H9 (cell line): ENCODE measurements around the gene TRAPPC8. TPM values are rescaled to one million over a fixed set of nuclear protein-coding genes. Genes with fewer than 3 reads are reported as not detected.
"Not testable (repeated sequence)": the region's sequence is repeated elsewhere in the genome, so short reads cannot be mapped to it uniquely, and the experiment has no call there.

Source experiments
- DNase-seq: peaks from one replicate; pipeline ENCODE4 v3.0.0-alpha.2; 2017
- H2AFZ ChIP-seq: one replicate; pipeline ENCODE4 v1.6.1; 2013; ENCODE audit warnings: mild to moderate bottlenecking, low read length, control low read depth, moderate library complexity
- H2AK5ac ChIP-seq: 2 replicates; pipeline ENCODE4 v1.6.1; 2013; ENCODE audit warnings: low read length, control low read depth, mixed read lengths; ENCODE audit not compliant: insufficient read length
- H2BK120ac ChIP-seq: one replicate; pipeline ENCODE4 v1.6.1; 2013; ENCODE audit warnings: low read depth, mild to moderate bottlenecking, low read length, control low read depth, inconsistent platforms; ENCODE audit not compliant: poor library complexity, severe bottlenecking
- H2BK12ac ChIP-seq: 2 replicates; pipeline ENCODE4 v1.6.1; 2013; ENCODE audit warnings: low read length, control low read depth, mixed read lengths, low read depth; ENCODE audit not compliant: insufficient read length
- H2BK15ac ChIP-seq: 2 replicates; pipeline ENCODE4 v1.6.1; 2013; ENCODE audit warnings: low read depth, low read length, control low read depth
- H2BK20ac ChIP-seq: one replicate; pipeline ENCODE4 v1.6.1; 2013; ENCODE audit warnings: low read depth, mild to moderate bottlenecking, low read length, control low read depth, inconsistent platforms; ENCODE audit not compliant: poor library complexity, severe bottlenecking
- H2BK5ac ChIP-seq: 2 replicates; pipeline ENCODE4 v1.6.1; 2013; ENCODE audit warnings: low read length, control low read depth, mixed read lengths; ENCODE audit not compliant: insufficient read length
- H3K14ac ChIP-seq: 2 replicates; pipeline ENCODE4 v1.6.1; 2013; ENCODE audit warnings: low read length, control low read depth; ENCODE audit not compliant: insufficient read depth
- H3K18ac ChIP-seq: 2 replicates; pipeline ENCODE4 v1.6.1; 2013; ENCODE audit warnings: low read depth, mild to moderate bottlenecking, mixed read lengths, low read length, control low read depth; ENCODE audit not compliant: insufficient read length
- H3K23ac ChIP-seq: 2 replicates; pipeline ENCODE4 v1.6.1; 2013; ENCODE audit warnings: low read length, control low read depth, mixed read lengths, low read depth; ENCODE audit not compliant: insufficient read length
- H3K23me2 ChIP-seq: 2 replicates; pipeline ENCODE4 v1.6.1; 2013; ENCODE audit warnings: low read depth, mild to moderate bottlenecking, mixed read lengths, low read length, control low read depth; ENCODE audit not compliant: insufficient read length, poor library complexity, severe bottlenecking
- H3K27ac ChIP-seq: 2 replicates; pipeline ENCODE4 v1.5.1; 2013; ENCODE audit warnings: low read length, control low read depth, mixed read lengths, low read depth; ENCODE audit not compliant: insufficient read length
- H3K27me3 ChIP-seq: 2 replicates; pipeline ENCODE4 v1.6.1; 2013; ENCODE audit warnings: low read length, control low read depth, inconsistent platforms; ENCODE audit not compliant: insufficient read depth
- H3K4ac ChIP-seq: 2 replicates; pipeline ENCODE4 v1.6.1; 2013; ENCODE audit warnings: low read depth, mild to moderate bottlenecking, control low read depth, inconsistent platforms, low read length, moderate library complexity
- H3K4me1 ChIP-seq: 2 replicates; pipeline ENCODE4 v1.6.1; 2013; ENCODE audit warnings: low read length, control low read depth, inconsistent platforms; ENCODE audit not compliant: insufficient read depth
- H3K4me2 ChIP-seq: 2 replicates; pipeline ENCODE4 v1.6.1; 2013; ENCODE audit warnings: low read length, control low read depth, mixed read lengths; ENCODE audit not compliant: insufficient read length, insufficient read depth
- H3K56ac ChIP-seq: 2 replicates; pipeline ENCODE4 v1.6.1; 2013; ENCODE audit warnings: low read depth, mild to moderate bottlenecking, mixed read lengths, low read length, control low read depth; ENCODE audit not compliant: insufficient read length
- H3K79me1 ChIP-seq: 2 replicates; pipeline ENCODE4 v1.6.1; 2013; ENCODE audit warnings: low read depth, mild to moderate bottlenecking, moderate library complexity, low read length, control low read depth, inconsistent platforms; ENCODE audit not compliant: insufficient read depth, poor library complexity, severe bottlenecking
- H3K79me2 ChIP-seq: 2 replicates; pipeline ENCODE4 v1.6.1; 2013; ENCODE audit warnings: low read length, control low read depth, inconsistent platforms; ENCODE audit not compliant: insufficient read depth
- H3K9ac ChIP-seq: 2 replicates; pipeline ENCODE4 v1.6.1; 2013; ENCODE audit warnings: low read length, control low read depth, mixed read lengths; ENCODE audit not compliant: insufficient read length; ENCODE audit errors: extremely low read depth
- H3K9me3 ChIP-seq: one replicate; pipeline ENCODE4 v1.6.1; 2013; ENCODE audit warnings: low read depth, low read length, inconsistent platforms; ENCODE audit not compliant: control insufficient read depth
- H3T11ph ChIP-seq: one replicate; pipeline ENCODE4 v1.6.1; 2013; ENCODE audit warnings: mild to moderate bottlenecking, low read length, control low read depth, inconsistent platforms
- H4K20me1 ChIP-seq: one replicate; pipeline ENCODE4 v1.6.1; 2013; ENCODE audit not compliant: control insufficient read depth, insufficient read length, insufficient read depth
- H4K5ac ChIP-seq: 2 replicates; pipeline ENCODE4 v1.6.1; 2013; ENCODE audit warnings: low read depth, mild to moderate bottlenecking, mixed read lengths, low read length, control low read depth; ENCODE audit not compliant: insufficient read length
- H4K8ac ChIP-seq: replicated peaks from 2 replicates; pipeline ENCODE4 v1.6.1; 2013; ENCODE audit warnings: low read length, control low read depth, mixed read lengths, low read depth; ENCODE audit not compliant: insufficient read length
- H4K91ac ChIP-seq: 2 replicates; pipeline ENCODE4 v1.6.1; 2013; ENCODE audit warnings: low read depth, mild to moderate bottlenecking, moderate library complexity, mixed read lengths, low read length, control low read depth; ENCODE audit not compliant: insufficient read length
- H3K27ac Mint-ChIP-seq, 3 experiments: 2 replicates in 2 of 3; 3 replicates in 1 of 3; pipeline ENCODE4 v1.8.0; 2020 to 2021; ENCODE audit warnings: mixed read lengths in 3 of 3, mild to moderate bottlenecking in 1 of 3, moderate library complexity in 1 of 3
- H3K27me3 Mint-ChIP-seq: 2 replicates; pipeline ENCODE4 v1.8.0; 2021; ENCODE audit warnings: low read depth, mild to moderate bottlenecking, moderate library complexity, mixed read lengths
- H3K36me3 Mint-ChIP-seq, 3 experiments: 2 replicates in 2 of 3; 3 replicates in 1 of 3; pipeline ENCODE4 v1.8.0; 2020 to 2021; ENCODE audit warnings: low read depth in 3 of 3, mixed read lengths in 3 of 3; ENCODE audit not compliant: insufficient read depth in 1 of 3
- H3K4me1 Mint-ChIP-seq, 2 experiments: 2 replicates each; pipeline ENCODE4 v1.8.0; 2020; ENCODE audit warnings: mixed read lengths in 2 of 2
- H3K4me3 Mint-ChIP-seq, 2 experiments: 2 replicates in 1 of 2; 3 replicates in 1 of 2; pipeline ENCODE4 v1.8.0; 2020 to 2021; ENCODE audit warnings: mild to moderate bottlenecking in 2 of 2, mixed read lengths in 2 of 2, moderate library complexity in 1 of 2
- H3K9me3 Mint-ChIP-seq, 2 experiments: 2 replicates in 1 of 2; 3 replicates in 1 of 2; pipeline ENCODE4 v1.8.0; 2020; ENCODE audit warnings: mild to moderate bottlenecking in 2 of 2, mixed read lengths in 2 of 2, moderate library complexity in 1 of 2
- CTCF ChIP-seq: fragments of 200-600 bp; sonication (generic); conservative IDR thresholded peaks from 3 replicates; pipeline ENCODE4 v1.8.0; 2021; ENCODE audit warnings: antibody characterized with exemption, mild to moderate bottlenecking
- WGBS: extraction: QIAGEN DNeasy Blood & Tissue Kit; methylation state at CpG from one replicate; pipeline ENCODE4 v1.1.7; 2013; ENCODE audit warnings: missing lambda C conversion rate, low lambda C conversion rate, mixed read lengths; ENCODE audit not compliant: insufficient read length; ENCODE audit errors: extremely low coverage; 5-methylcytosine and 5-hydroxymethylcytosine counted together
- total RNA-seq: library from RNA; stranded (reverse); gene quantifications from 2 replicates; pipeline ENCODE4 v1.2.1, GENCODE V29; 2021

The TRAPPC8 gene
- total RNA-seq, 1 experiment from 2014 or later: 40.4 TPM

- no CpG with 5 or more reads among the region's 10 CpGs for WGBS
- no peak overlapping the region for H2BK12ac ChIP-seq
- H2BK5ac ChIP-seq: no peak overlapping the region
- no peaks in the 10 kb centered on the region for H4K20me1 ChIP-seq
- H3K4me1 ChIP-seq: 0 out of 2 replicates have a peak, but pooled peaks cover 6% of the 10 kb centered on the region
- no peak overlapping the region for H3K56ac ChIP-seq
- no peak overlapping the region for H3K4ac ChIP-seq
- no peak overlapping the region for H2BK15ac ChIP-seq
- no peaks in the 10 kb centered on the region for H3K23me2 ChIP-seq
- H3K36me3 Mint-ChIP-seq: peaks cover 39 to 42% (median 41%) of the 10 kb centered on the region in 3 experiments
- H3K9me3 Mint-ChIP-seq: peaks cover 8 to 17% of the 10 kb centered on the region in 2 experiments; a peak in 4 of 5 replicates
- H2AK5ac ChIP-seq: no peak overlapping the region
- no peak overlapping the region for H2AFZ ChIP-seq
- H3K4me3 Mint-ChIP-seq: no peak overlapping the region
- H3K9ac ChIP-seq: no peak overlapping the region
- H3T11ph ChIP-seq: no peak overlapping the region
- H3K23ac ChIP-seq: no peak overlapping the region
- H2BK20ac ChIP-seq: no peak overlapping the region
- H3K79me1 ChIP-seq: no peaks in the 10 kb centered on the region
- DNase-seq: no peak
- no peaks in the 10 kb centered on the region for H3K27me3 ChIP-seq
- no peak overlapping the region for H3K27ac ChIP-seq
- no peak overlapping the region for H4K8ac ChIP-seq
- no peak overlapping the region for H4K5ac ChIP-seq
- no peak overlapping the region for H3K18ac ChIP-seq
- no peak for TF ChIP-seq CTCF
- peaks cover 36% of the 10 kb centered on the region in 2 experiments for H3K4me1 Mint-ChIP-seq
- no peak overlapping the region for H4K91ac ChIP-seq
- no peak overlapping the region for H3K4me2 ChIP-seq
- no peaks in the 10 kb centered on the region for H3K9me3 ChIP-seq
- H3K27me3 Mint-ChIP-seq: no peaks in the 10 kb centered on the region
- no peak overlapping the region for H3K14ac ChIP-seq
- no peak overlapping the region for H3K27ac Mint-ChIP-seq
- no peak overlapping the region for H2BK120ac ChIP-seq
- no peaks in the 10 kb centered on the region for H3K79me2 ChIP-seq
Measured at GRCh38 chr18:31828613-31829012, 114.3 kb downstream of the TRAPPC8 start.

GRCh38 chr18:31826673-31827325 is 116.1 kb downstream of the TRAPPC8 start:
- Histone ChIP-seq H3K9ac (peak overlapping the region; percentile 0), H4K5ac (peak overlapping the region; percentile 20), H3K14ac (peak overlapping the region; percentile 32; the same call in 1 of the 2 replicates), H3K27ac (peak overlapping the region; percentile 93), H3T11ph (peak overlapping the region; percentile 46), H2BK120ac (peak overlapping the region; percentile 87), H3K18ac (peak overlapping the region; percentile 47)
- WGBS: no CpG with 5 or more reads among the region's 10 CpGs
- H2BK12ac ChIP-seq, H3K79me2 ChIP-seq, H3K4me1 ChIP-seq, H3K79me1 ChIP-seq, H2BK15ac ChIP-seq, H2BK20ac ChIP-seq, H3K23me2 ChIP-seq, H4K20me1 ChIP-seq, H3K4me2 ChIP-seq, H3K23ac ChIP-seq, H4K8ac ChIP-seq, H3K9me3 ChIP-seq, H3K56ac ChIP-seq, H3K4ac ChIP-seq, H3K27me3 ChIP-seq, H2AK5ac ChIP-seq, H4K91ac ChIP-seq, H2AFZ ChIP-seq, H2BK5ac ChIP-seq, H3K27me3 Mint-ChIP-seq: not testable (repeated sequence)
- peaks cover 36% of the 10 kb centered on the region in 2 experiments for H3K4me1 Mint-ChIP-seq
- peaks cover 33 to 42% (median 38%) of the 10 kb centered on the region in 3 experiments for H3K36me3 Mint-ChIP-seq
- peaks cover 8 to 17% of the 10 kb centered on the region in 2 experiments; a peak in 4 of 5 replicates for H3K9me3 Mint-ChIP-seq
- H3K4me3 Mint-ChIP-seq: peak overlapping the region; percentile 1 to 11; a peak in 2 of 5 replicates
- peak; percentile 89 for DNase-seq
- peak overlapping the region; percentile 96 to 99 (median 97) for H3K27ac Mint-ChIP-seq
